ENCODE data around the gene TMEM183A. TPM values are rescaled to one million over a fixed set of nuclear protein-coding genes. Genes with fewer than 3 reads are reported as not detected.

Gene TMEM183A
- total and polyA plus RNA-seq, 9 of the 15 experiments (the other 6 are each of a cell fraction or from before 2014, with no cell fraction given): 23.4 to 190 (median 124) TPM

DNA sequence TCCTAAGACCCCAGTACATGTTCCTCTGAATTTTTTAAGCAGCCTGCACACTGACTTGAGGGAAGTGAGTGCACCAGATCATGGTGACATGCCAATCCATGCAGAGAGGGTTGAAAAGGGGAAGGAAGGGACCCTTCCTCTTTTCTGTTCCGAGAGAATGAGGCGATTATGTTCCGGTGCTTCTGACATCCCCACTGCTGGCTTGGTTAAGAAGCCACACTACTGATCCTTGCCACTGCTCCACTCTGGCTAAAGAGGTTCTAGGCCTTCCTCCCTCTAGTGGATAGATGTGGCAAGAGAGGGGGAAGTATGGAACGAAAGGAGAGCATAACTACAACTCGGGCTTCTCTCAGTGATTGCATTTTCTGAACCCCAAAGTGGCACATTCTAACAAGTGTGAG is 38.3 kb upstream of the TMEM183A start (continued):
- TF ChIP-seq FOXA3 (CRISPR knock-in tag; conservative IDR thresholded peaks at IDR 0.05 in 1 of 2, IDR thresholded peaks at IDR 0.05 in 1 of 2) (0 out of 4 replicates have a peak, but pooled peaks of 1 of the 2 experiments have one; percentile 39), ETV1 (tag; conservative IDR thresholded peaks at IDR 0.05; ENCODE audit: low read depth) (peak; percentile 69), SPI1 (IDR thresholded peaks at IDR 0.05; ENCODE audit: borderline replicate concordance, low read depth, low read length) (peak; percentile 86; the same call in 1 of the 2 replicates), BHLHE40 (IDR thresholded peaks at IDR 0.05; ENCODE audit: low read length) (peak; percentile 43; the same call in 1 of the 2 replicates), SNIP1 (IDR thresholded peaks at IDR 0.05; ENCODE audit: low read depth) (no peak), ZNF436 (CRISPR knock-in tag; IDR thresholded peaks at IDR 0.05) (no peak), ESRRB (CRISPR knock-in tag; IDR thresholded peaks at IDR 0.05; ENCODE audit: borderline replicate concordance) (no peak), GTF2F1 (IDR thresholded peaks at IDR 0.05; ENCODE audit: low read depth, low read length) (no peak), CCNT2 (IDR thresholded peaks at IDR 0.05; ENCODE audit: borderline replicate concordance, extremely low read depth, insufficient read length, low read depth, low read length) (no peak), MYC (IDR thresholded peaks at IDR 0.05; ENCODE audit: low read depth, low read length) (peak; percentile 70; the same call in 1 of the 2 replicates), MYC (CRISPR knock-in tag; IDR thresholded peaks at IDR 0.05; ENCODE audit: borderline replicate concordance, low read depth) (no peak), ZKSCAN1 (IDR thresholded peaks at IDR 0.05; ENCODE audit: low read depth, low read length) (peak; percentile 70; the same call in 1 of the 2 replicates)
- TF ChIP-seq, protein P1, sequence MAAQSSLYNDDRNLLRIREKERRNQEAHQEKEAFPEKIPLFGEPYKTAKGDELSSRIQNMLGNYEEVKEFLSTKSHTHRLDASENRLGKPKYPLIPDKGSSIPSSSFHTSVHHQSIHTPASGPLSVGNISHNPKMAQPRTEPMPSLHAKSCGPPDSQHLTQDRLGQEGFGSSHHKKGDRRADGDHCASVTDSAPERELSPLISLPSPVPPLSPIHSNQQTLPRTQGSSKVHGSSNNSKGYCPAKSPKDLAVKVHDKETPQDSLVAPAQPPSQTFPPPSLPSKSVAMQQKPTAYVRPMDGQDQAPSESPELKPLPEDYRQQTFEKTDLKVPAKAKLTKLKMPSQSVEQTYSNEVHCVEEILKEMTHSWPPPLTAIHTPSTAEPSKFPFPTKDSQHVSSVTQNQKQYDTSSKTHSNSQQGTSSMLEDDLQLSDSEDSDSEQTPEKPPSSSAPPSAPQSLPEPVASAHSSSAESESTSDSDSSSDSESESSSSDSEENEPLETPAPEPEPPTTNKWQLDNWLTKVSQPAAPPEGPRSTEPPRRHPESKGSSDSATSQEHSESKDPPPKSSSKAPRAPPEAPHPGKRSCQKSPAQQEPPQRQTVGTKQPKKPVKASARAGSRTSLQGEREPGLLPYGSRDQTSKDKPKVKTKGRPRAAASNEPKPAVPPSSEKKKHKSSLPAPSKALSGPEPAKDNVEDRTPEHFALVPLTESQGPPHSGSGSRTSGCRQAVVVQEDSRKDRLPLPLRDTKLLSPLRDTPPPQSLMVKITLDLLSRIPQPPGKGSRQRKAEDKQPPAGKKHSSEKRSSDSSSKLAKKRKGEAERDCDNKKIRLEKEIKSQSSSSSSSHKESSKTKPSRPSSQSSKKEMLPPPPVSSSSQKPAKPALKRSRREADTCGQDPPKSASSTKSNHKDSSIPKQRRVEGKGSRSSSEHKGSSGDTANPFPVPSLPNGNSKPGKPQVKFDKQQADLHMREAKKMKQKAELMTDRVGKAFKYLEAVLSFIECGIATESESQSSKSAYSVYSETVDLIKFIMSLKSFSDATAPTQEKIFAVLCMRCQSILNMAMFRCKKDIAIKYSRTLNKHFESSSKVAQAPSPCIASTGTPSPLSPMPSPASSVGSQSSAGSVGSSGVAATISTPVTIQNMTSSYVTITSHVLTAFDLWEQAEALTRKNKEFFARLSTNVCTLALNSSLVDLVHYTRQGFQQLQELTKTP (IDR thresholded peaks at IDR 0.05; ENCODE audit: low read depth in 1 of 2, partially characterized antibody in 2 of 2): peak in 1 of 2 experiments; percentile 28
- TF ChIP-seq, protein P2, sequence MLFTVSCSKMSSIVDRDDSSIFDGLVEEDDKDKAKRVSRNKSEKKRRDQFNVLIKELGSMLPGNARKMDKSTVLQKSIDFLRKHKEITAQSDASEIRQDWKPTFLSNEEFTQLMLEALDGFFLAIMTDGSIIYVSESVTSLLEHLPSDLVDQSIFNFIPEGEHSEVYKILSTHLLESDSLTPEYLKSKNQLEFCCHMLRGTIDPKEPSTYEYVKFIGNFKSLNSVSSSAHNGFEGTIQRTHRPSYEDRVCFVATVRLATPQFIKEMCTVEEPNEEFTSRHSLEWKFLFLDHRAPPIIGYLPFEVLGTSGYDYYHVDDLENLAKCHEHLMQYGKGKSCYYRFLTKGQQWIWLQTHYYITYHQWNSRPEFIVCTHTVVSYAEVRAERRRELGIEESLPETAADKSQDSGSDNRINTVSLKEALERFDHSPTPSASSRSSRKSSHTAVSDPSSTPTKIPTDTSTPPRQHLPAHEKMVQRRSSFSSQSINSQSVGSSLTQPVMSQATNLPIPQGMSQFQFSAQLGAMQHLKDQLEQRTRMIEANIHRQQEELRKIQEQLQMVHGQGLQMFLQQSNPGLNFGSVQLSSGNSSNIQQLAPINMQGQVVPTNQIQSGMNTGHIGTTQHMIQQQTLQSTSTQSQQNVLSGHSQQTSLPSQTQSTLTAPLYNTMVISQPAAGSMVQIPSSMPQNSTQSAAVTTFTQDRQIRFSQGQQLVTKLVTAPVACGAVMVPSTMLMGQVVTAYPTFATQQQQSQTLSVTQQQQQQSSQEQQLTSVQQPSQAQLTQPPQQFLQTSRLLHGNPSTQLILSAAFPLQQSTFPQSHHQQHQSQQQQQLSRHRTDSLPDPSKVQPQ (CRISPR knock-in tag; IDR thresholded peaks at IDR 0.05; ENCODE audit: borderline replicate concordance): no peak
- TF ChIP-seq, protein P3, sequence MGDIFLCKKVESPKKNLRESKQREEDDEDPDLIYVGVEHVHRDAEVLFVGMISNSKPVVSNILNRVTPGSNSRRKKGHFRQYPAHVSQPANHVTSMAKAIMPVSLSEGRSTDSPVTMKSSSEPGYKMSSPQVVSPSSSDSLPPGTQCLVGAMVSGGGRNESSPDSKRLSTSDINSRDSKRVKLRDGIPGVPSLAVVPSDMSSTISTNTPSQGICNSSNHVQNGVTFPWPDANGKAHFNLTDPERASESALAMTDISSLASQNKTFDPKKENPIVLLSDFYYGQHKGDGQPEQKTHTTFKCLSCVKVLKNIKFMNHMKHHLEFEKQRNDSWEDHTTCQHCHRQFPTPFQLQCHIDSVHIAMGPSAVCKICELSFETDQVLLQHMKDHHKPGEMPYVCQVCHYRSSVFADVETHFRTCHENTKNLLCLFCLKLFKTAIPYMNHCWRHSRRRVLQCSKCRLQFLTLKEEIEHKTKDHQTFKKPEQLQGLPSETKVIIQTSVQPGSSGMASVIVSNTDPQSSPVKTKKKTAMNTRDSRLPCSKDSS (IDR thresholded peaks at IDR 0.05; ENCODE audit: low read depth, partially characterized antibody): no peak
- TF ChIP-seq, protein P4, sequence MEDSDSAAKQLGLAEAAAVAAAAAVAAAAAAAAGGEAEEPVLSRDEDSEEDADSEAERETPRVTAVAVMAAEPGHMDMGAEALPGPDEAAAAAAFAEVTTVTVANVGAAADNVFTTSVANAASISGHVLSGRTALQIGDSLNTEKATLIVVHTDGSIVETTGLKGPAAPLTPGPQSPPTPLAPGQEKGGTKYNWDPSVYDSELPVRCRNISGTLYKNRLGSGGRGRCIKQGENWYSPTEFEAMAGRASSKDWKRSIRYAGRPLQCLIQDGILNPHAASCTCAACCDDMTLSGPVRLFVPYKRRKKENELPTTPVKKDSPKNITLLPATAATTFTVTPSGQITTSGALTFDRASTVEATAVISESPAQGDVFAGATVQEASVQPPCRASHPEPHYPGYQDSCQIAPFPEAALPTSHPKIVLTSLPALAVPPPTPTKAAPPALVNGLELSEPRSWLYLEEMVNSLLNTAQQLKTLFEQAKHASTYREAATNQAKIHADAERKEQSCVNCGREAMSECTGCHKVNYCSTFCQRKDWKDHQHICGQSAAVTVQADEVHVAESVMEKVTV (CRISPR knock-in tag; IDR thresholded peaks at IDR 0.05): peak; percentile 45
- TF ChIP-seq, protein P5, sequence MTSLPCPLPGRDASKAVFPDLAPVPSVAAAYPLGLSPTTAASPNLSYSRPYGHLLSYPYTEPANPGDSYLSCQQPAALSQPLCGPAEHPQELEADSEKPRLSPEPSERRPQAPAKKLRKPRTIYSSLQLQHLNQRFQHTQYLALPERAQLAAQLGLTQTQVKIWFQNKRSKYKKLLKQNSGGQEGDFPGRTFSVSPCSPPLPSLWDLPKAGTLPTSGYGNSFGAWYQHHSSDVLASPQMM (CRISPR knock-in tag; IDR thresholded peaks at IDR 0.05): no peak
